Measurements from ENCODE around the gene ATP5F1E.

The ATP5F1E gene

DNA sequence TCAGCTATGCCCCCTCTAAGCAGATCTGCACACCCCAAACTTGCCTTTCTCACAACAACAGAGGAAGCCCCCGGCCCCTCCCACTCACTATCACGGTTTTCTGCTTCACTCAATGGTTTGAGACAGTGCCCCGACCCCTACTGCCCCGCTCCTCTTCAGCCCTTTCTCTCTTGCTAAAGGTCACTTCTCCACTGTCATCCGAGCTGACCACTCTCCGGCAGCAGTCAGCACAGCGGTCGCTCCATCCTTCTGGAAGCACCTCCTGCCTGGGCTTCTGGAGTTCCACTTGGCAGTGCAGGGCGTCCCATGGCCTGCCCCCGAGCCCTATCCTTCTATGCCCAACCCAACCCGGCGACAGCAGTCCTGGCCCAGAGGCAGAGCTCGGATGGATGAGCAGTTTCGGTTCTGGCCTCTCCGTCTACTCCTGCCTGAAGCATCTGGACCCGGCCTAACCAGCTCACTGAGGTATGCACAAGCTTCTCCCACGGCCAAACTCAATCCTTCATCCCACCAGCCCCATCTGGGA is 29.2 kb downstream of the ATP5F1E start:
- Histone ChIP-seq H3K4me2 (ENCODE audit: low read length, poor library complexity, severe bottlenecking) (no peak overlapping the region), H3K36me3 (ENCODE audit: control insufficient read depth in 1 of 2, insufficient read depth in 2 of 2, low read depth in 1 of 2, low read length in 2 of 2) (peaks cover 43 to 59% of the 10 kb centered on the region in 2 experiments), H3K79me1 (replicated peaks; ENCODE audit: low read length, poor library complexity, severe bottlenecking) (peaks cover 39% of the 10 kb centered on the region), H2BK12ac (ENCODE audit: low read length in 2 of 2) (no peak overlapping the region), H3K4me1 (ENCODE audit: control insufficient read depth, insufficient read depth, low read depth, low read length) (peaks cover 29% of the 10 kb centered on the region), H2BK120ac (ENCODE audit: low read depth, low read length) (no peak overlapping the region), H3K9ac (ENCODE audit: low read length) (no peak overlapping the region), H3K18ac (ENCODE audit: low read depth in 1 of 2, low read length in 2 of 2) (no peak overlapping the region), H2AK5ac (ENCODE audit: low read length, severe bottlenecking) (no peak overlapping the region), H3K23ac (ENCODE audit: low read length in 2 of 2) (no peak overlapping the region), H3K4me3 (ENCODE audit: insufficient read depth in 1 of 2, low read depth in 1 of 2, low read length in 2 of 2) (no peak overlapping the region), H4K91ac (ENCODE audit: low read length) (no peak overlapping the region), H2AFZ (ENCODE audit: low read depth, low read length) (no peak overlapping the region), H2BK15ac (ENCODE audit: low read depth, poor library complexity, severe bottlenecking) (no peak overlapping the region), H3K4ac (ENCODE audit: low read depth in 1 of 2, low read length in 2 of 2) (no peak overlapping the region), H4K8ac (ENCODE audit: low read length) (no peak overlapping the region), H2BK5ac (ENCODE audit: low read depth, low read length, poor library complexity, severe bottlenecking) (no peak overlapping the region), H3K27ac (ENCODE audit: low read length, poor library complexity, severe bottlenecking) (no peak overlapping the region), H3K27me3 (ENCODE audit: control insufficient read depth in 1 of 2, insufficient read depth in 1 of 2, low read length in 2 of 2) (no peaks in the 10 kb centered on the region), H3K9me3 (ENCODE audit: control insufficient read depth, low read length) (no peaks in the 10 kb centered on the region), H3K14ac (ENCODE audit: low read length in 2 of 2) (no peak overlapping the region)
- 94% methylated on average over 17 of the region's 17 CpGs for WGBS
- DNase-seq, result no peak

DNA sequence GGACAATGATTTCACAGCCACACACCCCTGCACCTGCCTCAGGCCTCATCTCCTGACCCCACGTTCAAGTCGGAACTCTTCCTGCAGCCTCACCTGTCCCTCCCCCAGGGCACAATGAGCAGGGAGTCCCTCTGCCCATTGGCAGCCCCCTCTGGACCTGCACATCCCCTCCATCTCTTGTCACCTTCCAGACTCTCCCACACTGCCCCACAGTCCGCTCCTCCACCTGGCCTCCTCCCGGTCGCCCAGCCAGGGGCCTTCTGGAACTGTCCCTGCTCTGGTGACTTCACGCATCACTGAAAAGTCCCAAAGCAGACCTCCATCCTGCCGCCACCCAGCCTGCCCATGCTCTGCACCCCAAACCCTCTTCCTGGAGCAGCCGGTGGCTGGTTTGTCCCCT is 29.7 kb downstream of the ATP5F1E start:
- Histone ChIP-seq H2BK5ac (ENCODE audit: low read depth, low read length, poor library complexity, severe bottlenecking) (no peak overlapping the region), H2AFZ (ENCODE audit: low read depth, low read length) (no peak overlapping the region), H3K4me2 (ENCODE audit: low read length, poor library complexity, severe bottlenecking) (no peak overlapping the region), H3K4ac (ENCODE audit: low read depth in 1 of 2, low read length in 2 of 2) (no peak overlapping the region), H3K9me3 (ENCODE audit: control insufficient read depth, low read length) (no peaks in the 10 kb centered on the region), H3K4me1 (ENCODE audit: control insufficient read depth, insufficient read depth, low read depth, low read length) (peaks cover 23% of the 10 kb centered on the region), H4K8ac (ENCODE audit: low read length) (no peak overlapping the region), H3K9ac (ENCODE audit: low read length) (no peak overlapping the region), H2BK12ac (ENCODE audit: low read length in 2 of 2) (no peak overlapping the region), H4K91ac (ENCODE audit: low read length) (no peak overlapping the region), H3K23ac (ENCODE audit: low read length in 2 of 2) (no peak overlapping the region), H3K14ac (ENCODE audit: low read length in 2 of 2) (no peak overlapping the region), H3K4me3 (ENCODE audit: insufficient read depth in 1 of 2, low read depth in 1 of 2, low read length in 2 of 2) (no peak overlapping the region), H3K79me1 (replicated peaks; ENCODE audit: low read length, poor library complexity, severe bottlenecking) (peaks cover 39% of the 10 kb centered on the region), H3K18ac (ENCODE audit: low read depth in 1 of 2, low read length in 2 of 2) (no peak overlapping the region), H3K36me3 (ENCODE audit: control insufficient read depth in 1 of 2, insufficient read depth in 2 of 2, low read depth in 1 of 2, low read length in 2 of 2) (peaks cover 49 to 63% of the 10 kb centered on the region in 2 experiments), H3K27ac (ENCODE audit: low read length, poor library complexity, severe bottlenecking) (no peak overlapping the region), H2AK5ac (ENCODE audit: low read length, severe bottlenecking) (no peak overlapping the region), H3K27me3 (ENCODE audit: control insufficient read depth in 1 of 2, insufficient read depth in 1 of 2, low read length in 2 of 2) (no peaks in the 10 kb centered on the region), H2BK15ac (ENCODE audit: low read depth, poor library complexity, severe bottlenecking) (no peak overlapping the region), H2BK120ac (ENCODE audit: low read depth, low read length) (no peak overlapping the region)
- WGBS, result 92% methylated on average over 7 of the region's 8 CpGs
- no peak for DNase-seq

DNA sequence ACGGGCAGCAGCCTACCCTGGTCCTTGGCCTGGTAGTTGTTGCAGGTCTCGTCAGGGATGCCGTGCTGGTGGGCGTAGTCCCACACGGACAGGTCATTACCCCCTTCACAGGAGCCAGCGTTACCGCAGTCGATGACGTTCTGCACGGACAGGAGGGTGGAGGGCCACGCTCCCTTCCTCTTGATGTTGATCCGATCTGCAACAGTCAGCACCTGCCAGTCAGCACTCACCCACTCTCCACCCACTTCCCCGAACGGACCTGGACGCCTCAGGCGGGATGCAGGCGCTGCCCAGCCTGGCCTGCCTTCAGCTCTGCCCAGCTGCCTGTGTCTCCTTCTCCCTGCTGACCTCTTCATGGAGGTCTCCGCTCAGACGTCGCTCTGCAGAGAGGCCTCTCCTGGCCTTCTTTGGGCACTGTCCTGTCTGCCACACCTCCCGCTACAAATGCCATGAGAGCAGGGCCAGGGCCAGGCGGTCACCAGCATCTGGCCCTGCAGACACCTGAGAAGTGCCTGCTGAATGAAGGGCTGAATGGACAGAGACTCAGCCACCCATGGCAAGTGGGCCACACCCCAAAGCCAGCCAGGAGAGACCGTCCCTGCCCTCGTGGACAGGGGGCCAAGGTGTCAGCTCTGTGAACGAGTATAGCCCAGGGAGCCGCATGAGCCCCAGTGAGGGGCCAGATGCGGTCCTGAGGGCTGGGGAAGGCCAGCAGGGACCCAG is 30.5 kb downstream of the ATP5F1E start:
- no peak overlapping the region for H3K4me2 ChIP-seq (ENCODE audit: low read length, poor library complexity, severe bottlenecking)
- H3K9ac ChIP-seq (ENCODE audit: low read length), result no peak overlapping the region
- H3K18ac ChIP-seq (ENCODE audit: low read depth in 1 of 2, low read length in 2 of 2), result no peak overlapping the region
- 95% methylated on average over 27 of the region's 27 CpGs for WGBS
- H3K23ac ChIP-seq (ENCODE audit: low read length in 2 of 2), result no peak overlapping the region
- no peak overlapping the region for H2BK15ac ChIP-seq (ENCODE audit: low read depth, poor library complexity, severe bottlenecking)
- H3K27ac ChIP-seq (ENCODE audit: low read length, poor library complexity, severe bottlenecking), result no peak overlapping the region
- H3K27me3 ChIP-seq (ENCODE audit: control insufficient read depth in 1 of 2, insufficient read depth in 1 of 2, low read length in 2 of 2), result no peaks in the 10 kb centered on the region
- peaks cover 17% of the 10 kb centered on the region for H3K4me1 ChIP-seq (ENCODE audit: control insufficient read depth, insufficient read depth, low read depth, low read length)
- H2BK120ac ChIP-seq (ENCODE audit: low read depth, low read length), result no peak overlapping the region
- no peak for DNase-seq
- H3K4me3 ChIP-seq (ENCODE audit: insufficient read depth in 1 of 2, low read depth in 1 of 2, low read length in 2 of 2), result no peak overlapping the region
- H2BK12ac ChIP-seq (ENCODE audit: low read length in 2 of 2), result no peak overlapping the region
- no peak overlapping the region for H3K14ac ChIP-seq (ENCODE audit: low read length in 2 of 2)
- no peak overlapping the region for H3K4ac ChIP-seq (ENCODE audit: low read depth in 1 of 2, low read length in 2 of 2)
- peaks cover 55 to 71% of the 10 kb centered on the region in 2 experiments for H3K36me3 ChIP-seq (ENCODE audit: control insufficient read depth in 1 of 2, insufficient read depth in 2 of 2, low read depth in 1 of 2, low read length in 2 of 2)
- no peak overlapping the region for H2BK5ac ChIP-seq (ENCODE audit: low read depth, low read length, poor library complexity, severe bottlenecking)
- H4K8ac ChIP-seq (ENCODE audit: low read length), result no peak overlapping the region
- H3K79me1 ChIP-seq (replicated peaks; ENCODE audit: low read length, poor library complexity, severe bottlenecking), result peaks cover 39% of the 10 kb centered on the region
- H2AK5ac ChIP-seq (ENCODE audit: low read length, severe bottlenecking), result no peak overlapping the region
- no peaks in the 10 kb centered on the region for H3K9me3 ChIP-seq (ENCODE audit: control insufficient read depth, low read length)
- H2AFZ ChIP-seq (ENCODE audit: low read depth, low read length), result no peak overlapping the region
- no peak overlapping the region for H4K91ac ChIP-seq (ENCODE audit: low read length)

DNA sequence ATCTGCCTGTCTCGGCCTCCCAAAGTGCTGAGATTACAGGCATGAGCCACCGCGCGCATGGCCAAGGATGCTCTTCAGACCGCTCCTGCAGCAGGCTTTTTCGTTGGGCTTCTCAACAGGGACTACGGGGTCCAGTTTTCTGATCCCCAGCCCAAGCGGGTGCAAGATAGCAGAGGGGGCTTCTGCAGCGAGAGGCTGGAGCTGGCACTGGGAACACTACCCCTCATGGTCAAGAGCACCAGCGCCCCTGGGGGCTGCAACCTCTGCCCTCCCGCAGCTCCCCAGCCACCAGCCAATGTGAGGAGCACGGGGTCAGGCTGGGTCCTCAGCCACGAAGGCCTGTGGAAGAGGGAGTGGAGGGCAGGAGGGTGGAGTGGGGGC is 31.1 kb downstream of the ATP5F1E start:
- no peak overlapping the region for H3K9ac ChIP-seq (ENCODE audit: low read length)
- H3K9me3 ChIP-seq (ENCODE audit: control insufficient read depth, low read length), result no peaks in the 10 kb centered on the region
- H2BK5ac ChIP-seq (ENCODE audit: low read depth, low read length, poor library complexity, severe bottlenecking), result no peak overlapping the region
- H3K4me2 ChIP-seq (ENCODE audit: low read length, poor library complexity, severe bottlenecking), result no peak overlapping the region
- H3K36me3 ChIP-seq (ENCODE audit: control insufficient read depth in 1 of 2, insufficient read depth in 2 of 2, low read depth in 1 of 2, low read length in 2 of 2), result peaks cover 61 to 76% of the 10 kb centered on the region in 2 experiments
- H2BK12ac ChIP-seq (ENCODE audit: low read length in 2 of 2), result no peak overlapping the region
- H4K91ac ChIP-seq (ENCODE audit: low read length), result no peak overlapping the region
- H3K18ac ChIP-seq (ENCODE audit: low read depth in 1 of 2, low read length in 2 of 2), result no peak overlapping the region
- no peak overlapping the region for H2BK120ac ChIP-seq (ENCODE audit: low read depth, low read length)
- no peak overlapping the region for H3K23ac ChIP-seq (ENCODE audit: low read length in 2 of 2)
- H2AFZ ChIP-seq (ENCODE audit: low read depth, low read length), result no peak overlapping the region
- H3K4me3 ChIP-seq (ENCODE audit: insufficient read depth in 1 of 2, low read depth in 1 of 2, low read length in 2 of 2), result no peak overlapping the region
- H3K14ac ChIP-seq (ENCODE audit: low read length in 2 of 2), result no peak overlapping the region
- WGBS, result 91% methylated on average over 13 of the region's 13 CpGs
- peaks cover 37% of the 10 kb centered on the region for H3K79me1 ChIP-seq (replicated peaks; ENCODE audit: low read length, poor library complexity, severe bottlenecking)
- no peak overlapping the region for H3K27ac ChIP-seq (ENCODE audit: low read length, poor library complexity, severe bottlenecking)
- no peak overlapping the region for H2AK5ac ChIP-seq (ENCODE audit: low read length, severe bottlenecking)
- H3K27me3 ChIP-seq (ENCODE audit: control insufficient read depth in 1 of 2, insufficient read depth in 1 of 2, low read length in 2 of 2), result no peaks in the 10 kb centered on the region
- H3K4ac ChIP-seq (ENCODE audit: low read depth in 1 of 2, low read length in 2 of 2), result no peak overlapping the region
- no peak overlapping the region for H4K8ac ChIP-seq (ENCODE audit: low read length)
- DNase-seq, result no peak
- no peak overlapping the region for H2BK15ac ChIP-seq (ENCODE audit: low read depth, poor library complexity, severe bottlenecking)
- peaks cover 15% of the 10 kb centered on the region for H3K4me1 ChIP-seq (ENCODE audit: control insufficient read depth, insufficient read depth, low read depth, low read length)
